K562 (cell line): ENCODE measurements around the gene PRKCE. TPM values are rescaled to one million over a fixed set of nuclear protein-coding genes. Genes with fewer than 3 reads are reported as not detected.

Experiments
- ATAC-seq: fragments of 200-7000 bp; cut with Tn5 transposase; 3 replicates; pipeline ENCODE4 v1.9.1; 2020; ENCODE audit warnings: moderate library complexity
- BruUV-seq: library from RNA; stranded (reverse); fragments of 400-500 nt; replicated peaks from 2 replicates; lab custom pipeline; 2021; lab: Mats Ljungman, UMichigan
- CTCF ChIA-PET: fragments of 300-600 bp; formaldehyde crosslinking; extraction: SDS; loops from one replicate; lab custom pipeline; 2021; ENCODE audit warnings: low intra/inter-chr PET ratio; lab: Yijun Ruan, JAX
- POLR2A ChIA-PET: fragments of 300-600, 350-650 bp; sonication (Branson Sonifier 250); formaldehyde crosslinking; extraction: SDS; loops from one replicate; lab custom pipeline; 2021; ENCODE audit warnings: antibody characterized with exemption, inconsistent platforms; lab: Yijun Ruan, JAX
- DNase-seq, 4 experiments: peaks; one replicate each; pipeline versions ENCODE4 v3.0.0 to v3.0.0-alpha.2; 2011 to 2018; ENCODE audit warnings: low spot score in 3 of 4, mixed read lengths in 3 of 4; ENCODE audit errors: extremely low read depth in 1 of 4
- FAIRE-seq: peaks from 2 replicates; lab custom pipeline; 2011; peaks lifted over from hg19 to GRCh38; lab: Jason Lieb, UNC
- H2AFZ ChIP-seq: 2 replicates; pipeline ENCODE4 v1.6.0; 2011; ENCODE audit warnings: low read depth, low read length, control low read depth, inconsistent platforms
- H3K27ac ChIP-seq: fragments of 200-600 bp; 3 replicates; pipeline ENCODE4 v1.8.0; 2011; ENCODE audit warnings: low read depth, mild to moderate bottlenecking, control low read depth, inconsistent platforms, low read length, moderate library complexity, mixed read lengths; ENCODE audit errors: extremely low read depth
- H3K27me3 ChIP-seq, 2 experiments: fragments of 300-600 bp in 1 of 2; 2 replicates in 1 of 2; 3 replicates in 1 of 2; pipeline versions ENCODE4 v1.6.0 to v1.8.0; 2011; ENCODE audit warnings: inconsistent platforms in 2 of 2, low read length in 2 of 2, mild to moderate bottlenecking in 1 of 2, mixed read lengths in 1 of 2, moderate library complexity in 1 of 2; ENCODE audit not compliant: control insufficient read depth in 2 of 2, insufficient read depth in 2 of 2
- H3K36me3 ChIP-seq: fragments of 300-600 bp; 3 replicates; pipeline ENCODE4 v1.8.0; 2011; ENCODE audit warnings: mild to moderate bottlenecking, low read length, inconsistent platforms; ENCODE audit not compliant: control insufficient read depth, insufficient read depth
- H3K4me1 ChIP-seq, 2 experiments: fragments of 200-600 bp in 1 of 2; replicated peaks in 1 of 2; 2 replicates in 1 of 2; 3 replicates in 1 of 2; pipeline versions ENCODE4 v1.5.1 to v1.8.0; 2011; ENCODE audit warnings: inconsistent platforms in 2 of 2, low read length in 2 of 2, mild to moderate bottlenecking in 1 of 2, mixed read lengths in 1 of 2, moderate library complexity in 1 of 2; ENCODE audit not compliant: control insufficient read depth in 2 of 2, insufficient read depth in 2 of 2
- H3K4me2 ChIP-seq: 2 replicates; pipeline ENCODE4 v1.6.1; 2011; ENCODE audit warnings: low read length, control low read depth, inconsistent platforms, mixed read lengths; ENCODE audit not compliant: insufficient read depth
- H3K4me3 ChIP-seq: fragments of 200-600 bp; sonication (generic), shearing (Covaris generic); 2 replicates; pipeline ENCODE4 v1.5.1; 2016; ENCODE audit warnings: control low read depth, inconsistent platforms
- H3K79me2 ChIP-seq: fragments of 200-600 bp; 3 replicates; pipeline ENCODE4 v1.8.0; 2011; ENCODE audit warnings: low read length, inconsistent platforms; ENCODE audit not compliant: control insufficient read depth, insufficient read depth
- H3K9ac ChIP-seq, 2 experiments: 2 replicates each; pipeline versions ENCODE4 v1.6.0 to v1.6.1; 2011; ENCODE audit warnings: low read depth in 2 of 2, low read length in 2 of 2, control low read depth in 1 of 2, inconsistent platforms in 1 of 2, mild to moderate bottlenecking in 1 of 2, mixed read lengths in 1 of 2; ENCODE audit not compliant: insufficient read depth in 1 of 2
- H3K9me1 ChIP-seq: one replicate; pipeline ENCODE4 v1.6.0; 2011; ENCODE audit warnings: inconsistent platforms, mild to moderate bottlenecking, low read length, moderate library complexity; ENCODE audit not compliant: control insufficient read depth, insufficient read depth
- H3K9me3 ChIP-seq: replicated peaks from 2 replicates; pipeline ENCODE4 v1.5.1; 2011; ENCODE audit warnings: low read depth, low read length, inconsistent platforms; ENCODE audit not compliant: control insufficient read depth, insufficient read depth
- H4K20me1 ChIP-seq: replicated peaks from 2 replicates; pipeline ENCODE4 v1.6.1; 2011; ENCODE audit warnings: low read length, inconsistent platforms, mixed read lengths; ENCODE audit not compliant: control insufficient read depth, insufficient read depth
- ATF4 ChIP-seq: fragments of 450-650 bp; formaldehyde crosslinking; IDR thresholded peaks from 2 replicates; pipeline ENCODE4 v1.4.0; 2022; ENCODE audit warnings: mild to moderate bottlenecking, moderate library complexity
- ATF7 ChIP-seq: fragments of 450-650 bp; IDR thresholded peaks from 2 replicates; pipeline ENCODE4 v1.7.1; 2014; ENCODE audit warnings: mild to moderate bottlenecking, moderate library complexity
- DACH1 ChIP-seq: fragments of 450-650 bp; IDR thresholded peaks from 2 replicates; pipeline ENCODE4 v1.6.1; 2018; ENCODE audit not compliant: partially characterized antibody
- E2F8 ChIP-seq: fragments of 450-650 bp; IDR thresholded peaks from 2 replicates; pipeline ENCODE4 v1.7.1; 2018; ENCODE audit warnings: mild to moderate bottlenecking, low read depth; ENCODE audit not compliant: partially characterized antibody
- KDM1A ChIP-seq, 2 experiments: fragments of 450-650 bp; IDR thresholded peaks; 2 replicates each; pipeline ENCODE4 v1.6.1; 2016; ENCODE audit warnings: mild to moderate bottlenecking in 2 of 2
- NFE2L1 ChIP-seq: fragments of 450-650 bp; IDR thresholded peaks from 2 replicates; pipeline ENCODE4 v1.6.1; 2016; ENCODE audit warnings: missing genetic modification characterization, low read depth, mild to moderate bottlenecking, missing compliant biosample characterization, moderate library complexity, borderline replicate concordance
- RFX7 ChIP-seq: fragments of 250-450 bp; sonication (Bioruptor Pico); IDR thresholded peaks from 2 replicates; pipeline ENCODE4 v1.5.1; 2021; ENCODE audit warnings: mild to moderate bottlenecking
- SREBF2 ChIP-seq: sonication (generic); formaldehyde crosslinking; IDR thresholded peaks from 2 replicates; pipeline ENCODE4 v1.4.0; 2020; ENCODE audit warnings: mild to moderate bottlenecking, missing genetic modification reagents
- THRAP3 ChIP-seq: fragments of 450-650 bp; IDR thresholded peaks from 2 replicates; pipeline ENCODE4 v1.6.1; 2016; ENCODE audit warnings: mild to moderate bottlenecking, inconsistent platforms, borderline replicate concordance
- ZC3H11A ChIP-seq: IDR thresholded peaks from 2 replicates; pipeline ENCODE4 v1.6.1; 2012; ENCODE audit warnings: low read depth, low read length, improper control_type of control experiment
- WGBS: fragments of 100-300 bp; shearing (Covaris generic); methylation state at CpG from one replicate; pipeline ENCODE4 v1.1.6; 2016; ENCODE audit warnings: low coverage, mixed read lengths; ENCODE audit not compliant: insufficient coverage; ENCODE audit errors: missing lambda C conversion rate; 5-methylcytosine and 5-hydroxymethylcytosine counted together
- in situ Hi-C: fragments of 300-500 bp; cut with MboI; formaldehyde crosslinking; loops from 4 replicates; pipeline ENCODE4 v1.15.0; 2018; ENCODE audit warnings: inconsistent platforms, mixed read lengths
- intact Hi-C: fragments of 100-400 bp; cut with micrococcal nuclease; formaldehyde crosslinking; loops from 2 replicates; pipeline ENCODE4 v1.14.2; 2022
- polyA plus RNA-seq, 8 experiments: library from polyadenylated mRNA; depleted of rRNA in 4 of 8; stranded (reverse) in 5 of 8; unstranded in 3 of 8; fragments of >200 nt; fragmentation: Nextera tagmentation in 2 of 8; fragmentation: Illumina TruSeq in 1 of 8; extraction: Ambion mirVana in 2 of 8; extraction: Trizol in 1 of 8; gene quantifications; 2 replicates each; pipeline versions ENCODE4 v1.2.1 to v1.2.3, GENCODE V29; 2011 to 2014; ENCODE audit warnings: inconsistent platforms in 1 of 8, missing spikeins in 1 of 8
- total RNA-seq, 7 experiments: library from RNA; depleted of rRNA in 6 of 7; stranded (reverse); fragments of >200 nt in 6 of 7; fragmentation: Illumina TruSeq in 2 of 7; extraction: Trizol in 2 of 7; gene quantifications; 2 replicates each; pipeline versions ENCODE4 v1.2.1 to v1.2.3, GENCODE V29; 2011 to 2021; ENCODE audit warnings: low replicate concordance in 1 of 7

PRKCE gene
- total and polyA plus RNA-seq, 9 of the 15 experiments (the other 6 are each of a cell fraction or from before 2014, with no cell fraction given), result 0.06 to 1.0 (median 0.22) TPM; not detected in 1

GRCh38 chr2:45830322-45830721 lies 178.8 kb downstream of the PRKCE start:
- Histone ChIP-seq H3K4me1 (peaks cover 0 to 10% of the 10 kb centered on the region in 2 experiments; a peak in 2 of 5 replicates), H3K36me3 (no peaks in the 10 kb centered on the region), H3K9ac (no peak overlapping the region), H3K4me3 (no peak overlapping the region), H2AFZ (no peak overlapping the region), H3K9me3 (0 out of 2 replicates have a peak, but pooled peaks cover 2% of the 10 kb centered on the region), H3K4me2 (no peak overlapping the region), H3K27me3 (peaks cover 4 to 10% of the 10 kb centered on the region in 2 experiments; a peak in 4 of 5 replicates), H3K79me2 (no peaks in the 10 kb centered on the region), H3K9me1 (no peaks in the 10 kb centered on the region), H4K20me1 (no peaks in the 10 kb centered on the region), H3K27ac (no peak overlapping the region)
- ChIA-PET CTCF (no interaction called here), POLR2A (no interaction called here)
- in situ Hi-C loops (no loop called here), intact Hi-C loops (loop anchor here (10.0 kb wide), 1 partner anchor 186 kb away; no protein-coding TSS in a partner anchor)
- no peak for ATAC-seq
- TF ChIP-seq ATF4 (CRISPR knock-in tag), result no peak
- FAIRE-seq, result no peak
- DNase-seq, result no peak
- no TSS peak for BruUV-seq

- Histone ChIP-seq H3K4me3 (no peak overlapping the region), H4K20me1 (no peaks in the 10 kb centered on the region), H3K79me2 (no peaks in the 10 kb centered on the region), H3K27me3 (peaks cover 2 to 17% of the 10 kb centered on the region in 2 experiments; a peak in 4 of 5 replicates), H3K4me1 (peaks cover 0 to 10% of the 10 kb centered on the region in 2 experiments; a peak in 2 of 5 replicates), H3K36me3 (no peaks in the 10 kb centered on the region), H3K4me2 (no peak overlapping the region), H2AFZ (peak overlapping the region; percentile 71; the same call in 1 of the 2 replicates), H3K9me1 (no peaks in the 10 kb centered on the region), H3K9ac (no peak overlapping the region), H3K9me3 (0 out of 2 replicates have a peak, but pooled peaks cover 2% of the 10 kb centered on the region), H3K27ac (no peak overlapping the region)
- BruUV-seq, result no TSS peak
- CTCF ChIA-PET, result interaction anchor here (0.7 kb wide), 1 partner anchor 107 kb away, joined by 5 read pairs; no protein-coding TSS in a partner anchor
- in situ Hi-C loops, result no loop called here
- POLR2A ChIA-PET, result interaction anchor here (0.7 to 0.8 kb wide), 2 partner anchors 27 to 583 kb away, joined by 3 read pairs; no protein-coding TSS in a partner anchor
- WGBS, result 13% methylated on average over 3 of the region's 3 CpGs
- FAIRE-seq (no peak), ATAC-seq (no peak), DNase-seq (no peak)
- intact Hi-C loops, result loop anchor here (10.0 kb wide), 1 partner anchor 189 kb away; no protein-coding TSS in a partner anchor
- TF ChIP-seq THRAP3 (no peak), SREBF2 (CRISPR knock-in tag) (no peak), DACH1 (no peak), E2F8 (no peak), ATF7 (no peak), ZC3H11A (no peak), NFE2L1 (tag) (no peak), KDM1A (IDR thresholded peaks at IDR 0.05) (no peak), RFX7 (CRISPR knock-in tag) (no peak)
Measured at GRCh38 chr2:45833301-45833967, 182.0 kb downstream of the PRKCE start.
